ENCODE results near the gene GPR151. TPM values are rescaled to one million over a fixed set of nuclear protein-coding genes. Genes with fewer than 3 reads are reported as not detected.
A peak's percentile ranks its signal among the peaks of the same experiment; 100 is the strongest.

The GPR151 gene
- total and polyA plus RNA-seq, 2 of the 13 experiments (the other 11 are each of a cell fraction or from before 2014, with no cell fraction given) = not detected

DNA sequence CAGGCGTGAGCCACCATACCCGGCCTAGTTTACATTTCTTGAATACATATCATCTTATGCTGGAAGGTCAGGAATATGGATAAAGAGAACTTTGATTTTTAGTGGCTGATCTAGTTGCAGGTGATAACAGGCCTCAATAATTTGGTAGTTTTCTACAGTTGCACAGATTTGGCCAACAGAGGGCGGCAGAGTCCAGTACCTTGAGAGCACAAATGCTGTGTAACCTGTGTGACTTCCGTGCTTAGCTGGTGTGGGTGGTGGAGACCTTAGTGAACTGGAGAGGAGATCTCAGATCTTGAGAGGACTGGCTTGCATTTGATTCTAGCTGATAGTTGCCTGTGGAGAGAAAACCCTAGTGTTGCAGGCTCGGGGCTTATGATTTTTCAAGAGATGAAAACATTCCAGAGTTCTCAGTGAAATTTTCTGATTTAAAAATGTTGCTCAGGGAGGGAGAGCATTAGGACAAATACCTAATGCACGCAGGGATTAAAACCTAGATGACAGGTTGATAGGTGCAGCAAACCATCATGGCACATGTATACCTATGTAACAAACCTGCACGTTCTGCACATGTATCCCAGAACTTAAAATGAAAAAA is 17.4 kb upstream of the GPR151 start (continued):
- TF ChIP-seq, protein P1, sequence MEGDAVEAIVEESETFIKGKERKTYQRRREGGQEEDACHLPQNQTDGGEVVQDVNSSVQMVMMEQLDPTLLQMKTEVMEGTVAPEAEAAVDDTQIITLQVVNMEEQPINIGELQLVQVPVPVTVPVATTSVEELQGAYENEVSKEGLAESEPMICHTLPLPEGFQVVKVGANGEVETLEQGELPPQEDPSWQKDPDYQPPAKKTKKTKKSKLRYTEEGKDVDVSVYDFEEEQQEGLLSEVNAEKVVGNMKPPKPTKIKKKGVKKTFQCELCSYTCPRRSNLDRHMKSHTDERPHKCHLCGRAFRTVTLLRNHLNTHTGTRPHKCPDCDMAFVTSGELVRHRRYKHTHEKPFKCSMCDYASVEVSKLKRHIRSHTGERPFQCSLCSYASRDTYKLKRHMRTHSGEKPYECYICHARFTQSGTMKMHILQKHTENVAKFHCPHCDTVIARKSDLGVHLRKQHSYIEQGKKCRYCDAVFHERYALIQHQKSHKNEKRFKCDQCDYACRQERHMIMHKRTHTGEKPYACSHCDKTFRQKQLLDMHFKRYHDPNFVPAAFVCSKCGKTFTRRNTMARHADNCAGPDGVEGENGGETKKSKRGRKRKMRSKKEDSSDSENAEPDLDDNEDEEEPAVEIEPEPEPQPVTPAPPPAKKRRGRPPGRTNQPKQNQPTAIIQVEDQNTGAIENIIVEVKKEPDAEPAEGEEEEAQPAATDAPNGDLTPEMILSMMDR (CRISPR knock-in tag; IDR thresholded peaks at IDR 0.05) = peak; percentile 89

DNA sequence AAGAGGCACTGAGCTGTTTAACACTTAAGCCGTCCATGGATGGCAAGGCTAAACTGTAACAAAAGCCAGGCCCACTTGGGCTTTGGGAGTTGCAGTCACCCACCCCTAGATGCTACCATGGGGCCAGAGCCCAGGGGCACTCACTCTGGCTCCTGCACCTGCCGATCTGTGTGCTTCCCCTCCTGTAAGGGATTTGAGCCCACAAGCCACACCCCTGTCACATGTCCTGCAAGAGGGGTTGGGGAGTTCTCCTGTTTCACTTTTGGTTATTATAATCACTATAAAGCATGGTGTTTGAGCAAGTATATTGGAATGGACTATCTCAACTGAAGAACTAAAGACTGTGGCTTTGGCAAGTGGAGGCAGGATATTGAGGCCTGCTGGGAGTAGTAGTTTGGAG is 14.0 kb upstream of the GPR151 start:
- CTCF ChIA-PET (ENCODE audit: low intra/inter-chr PET ratio, low total read pairs) = no interaction called here
- in situ Hi-C loops (cut with HindIII; ENCODE audit: extremely low pct_ligation_motif_present, low pct_unique_long_range_greater_than_20kb) = no loop called here
- whole genome bisulfite sequencing (ENCODE audit: low lambda C conversion rate) = no CpG with 5 or more reads among the region's 2 CpGs
- FAIRE-seq = no peak
- Histone ChIP-seq H3K4me1 (ENCODE audit: insufficient read depth, low read length) (no peaks in the 10 kb centered on the region), H3K27ac (ENCODE audit: extremely low read length, insufficient read depth, low read length) (no peak overlapping the region), H3K27me3 (ENCODE audit: control insufficient read depth in 1 of 2, insufficient read depth in 2 of 2, low read length in 2 of 2) (no peaks in the 10 kb centered on the region), H3K79me2 (ENCODE audit: insufficient read depth, low read length) (no peaks in the 10 kb centered on the region), H3K4me3 (replicated peaks in 1 of 3; ENCODE audit: insufficient read depth in 1 of 3, low read depth in 2 of 3, low read length in 3 of 3) (no peak overlapping the region), H3K9me3 (ENCODE audit: low read length) (no peaks in the 10 kb centered on the region), H4K20me1 (ENCODE audit: insufficient read depth, low read length) (no peaks in the 10 kb centered on the region), H3K9ac (ENCODE audit: insufficient read depth, low read depth, low read length) (no peak overlapping the region), H2AFZ (ENCODE audit: low read length) (no peak overlapping the region), H3K4me2 (ENCODE audit: low read depth, low read length) (no peak overlapping the region), H3K36me3 (replicated peaks in 1 of 2; ENCODE audit: control insufficient read depth in 1 of 2, insufficient read depth in 2 of 2, low read length in 2 of 2) (no peaks in the 10 kb centered on the region)
- no peak for ATAC-seq
- BruUV-seq (replicated peaks) = no TSS peak
- no peak for TF ChIP-seq ESRRA (CRISPR knock-in tag; IDR thresholded peaks at IDR 0.05; ENCODE audit: low read depth)
- no peak for TF ChIP-seq SMARCE1 (IDR thresholded peaks at IDR 0.05; ENCODE audit: borderline replicate concordance)
- no peak for TF ChIP-seq ZNF451 (CRISPR knock-in tag; IDR thresholded peaks at IDR 0.05)
- no peak for TF ChIP-seq ZNF530 (CRISPR knock-in tag; IDR thresholded peaks at IDR 0.05; ENCODE audit: low read depth)
- no peak for TF ChIP-seq HOXA9 (CRISPR knock-in tag; IDR thresholded peaks at IDR 0.05; ENCODE audit: borderline replicate concordance)
- no peak for TF ChIP-seq ZFP1 (CRISPR knock-in tag; IDR thresholded peaks at IDR 0.05)
- no peak for TF ChIP-seq JARID2 (CRISPR knock-in tag; IDR thresholded peaks at IDR 0.05; ENCODE audit: insufficient replicate concordance)
- TF ChIP-seq ZNF607 (CRISPR knock-in tag; IDR thresholded peaks at IDR 0.05; ENCODE audit: borderline replicate concordance) = no peak
- TF ChIP-seq ZSCAN22 (CRISPR knock-in tag; IDR thresholded peaks at IDR 0.05) = no peak
- POLR2A ChIA-PET = no interaction called here
- intact Hi-C loops (cut with micrococcal nuclease; ENCODE audit: unreplicated experiment) = loop anchor here (2.0 to 10.0 kb wide), 3 partner anchors 63 to 1045 kb away; no protein-coding TSS in a partner anchor
- no peak for DNase-seq (ENCODE audit: low spot score)
